H1 (cell line): ENCODE measurements around the gene MPPED1. TPM values are rescaled to one million over a fixed set of nuclear protein-coding genes. Genes with fewer than 3 reads are reported as not detected.

Experiments used
- CTCF ChIA-PET: fragments of 300-600 bp; sonication (Branson Sonifier 250); formaldehyde crosslinking; loops from one replicate; lab custom pipeline; 2021; ENCODE audit not compliant: partially characterized antibody; lab: Charles Lee
- POLR2A ChIA-PET: fragments of 300-600 bp; sonication (Branson Sonifier 250); formaldehyde crosslinking; loops from one replicate; lab custom pipeline; 2021; ENCODE audit warnings: inconsistent platforms; ENCODE audit not compliant: partially characterized antibody; lab: Charles Lee
- DNase-seq, 2 experiments: peaks; one replicate each; pipeline versions ENCODE4 v3.0.0 to v3.0.0-alpha.2; 2010 to 2022; ENCODE audit warnings: low spot score in 2 of 2, low read depth in 1 of 2, mixed read lengths in 1 of 2
- FAIRE-seq: peaks from 2 replicates; lab custom pipeline; 2011; peaks lifted over from hg19 to GRCh38; lab: Jason Lieb, UNC
- H2AFZ ChIP-seq: 2 replicates; pipeline ENCODE4 v1.8.1; 2012; ENCODE audit warnings: low read length, inconsistent platforms
- H2AK5ac ChIP-seq: 2 replicates; pipeline ENCODE4 v1.6.1; 2013; ENCODE audit warnings: low read depth, low read length
- H2BK120ac ChIP-seq: replicated peaks from 2 replicates; pipeline ENCODE3; 2013; ENCODE audit warnings: low read depth, low read length, inconsistent platforms
- H2BK12ac ChIP-seq: 2 replicates; pipeline ENCODE4 v1.6.1; 2013; ENCODE audit warnings: low read depth, low read length
- H2BK15ac ChIP-seq: 2 replicates; pipeline ENCODE4 v1.6.1; 2013; ENCODE audit warnings: low read length
- H2BK20ac ChIP-seq: 2 replicates; pipeline ENCODE4 v1.6.1; 2013; ENCODE audit warnings: low read length
- H2BK5ac ChIP-seq: 2 replicates; pipeline ENCODE4 v1.6.1; 2013; ENCODE audit warnings: low read depth, low read length
- H3K14ac ChIP-seq: 2 replicates; pipeline ENCODE4 v1.6.1; 2013; ENCODE audit warnings: inconsistent platforms; ENCODE audit not compliant: insufficient read length
- H3K18ac ChIP-seq: 2 replicates; pipeline ENCODE4 v1.6.1; 2013; ENCODE audit warnings: low read length; ENCODE audit errors: extremely low read depth
- H3K23ac ChIP-seq: 2 replicates; pipeline ENCODE4 v1.6.1; 2013; ENCODE audit warnings: inconsistent platforms; ENCODE audit not compliant: insufficient read length
- H3K23me2 ChIP-seq: 2 replicates; pipeline ENCODE4 v1.6.1; 2013; ENCODE audit warnings: low read depth, low read length
- H3K27ac ChIP-seq: 2 replicates; pipeline ENCODE4 v1.6.1; 2011; ENCODE audit warnings: low read depth, low read length, inconsistent platforms
- H3K27me3 ChIP-seq, 4 experiments: replicated peaks in 1 of 4; 1 replicate in 1 of 4; 2 replicates in 3 of 4; pipeline versions ENCODE4 v1.6.1 to v1.8.1; 2011 to 2013; ENCODE audit warnings: low read length in 3 of 4, mild to moderate bottlenecking in 3 of 4, inconsistent platforms in 2 of 4, mixed read lengths in 2 of 4, moderate library complexity in 1 of 4; ENCODE audit not compliant: control insufficient read depth in 3 of 4, insufficient read depth in 3 of 4; ENCODE audit errors: extremely low read depth in 1 of 4
- H3K36me3 ChIP-seq, 4 experiments: 2 replicates each; pipeline versions ENCODE4 v1.6.1 to v1.8.1; 2011 to 2013; ENCODE audit warnings: mild to moderate bottlenecking in 4 of 4, low read length in 3 of 4, moderate library complexity in 2 of 4, control low read depth in 1 of 4, inconsistent platforms in 1 of 4; ENCODE audit not compliant: insufficient read depth in 4 of 4, control insufficient read depth in 2 of 4
- H3K4ac ChIP-seq: replicated peaks from 2 replicates; pipeline ENCODE3; 2013; ENCODE audit warnings: low read length, low read depth, mixed read lengths, inconsistent platforms; ENCODE audit not compliant: insufficient read length
- H3K4me1 ChIP-seq, 4 experiments: replicated peaks in 1 of 4; 1 replicate in 1 of 4; 2 replicates in 3 of 4; pipeline versions ENCODE4 v1.6.1 to v1.8.1; 2011 to 2013; ENCODE audit warnings: low read length in 3 of 4, inconsistent platforms in 2 of 4, mixed read lengths in 1 of 4; ENCODE audit not compliant: insufficient read depth in 4 of 4, control insufficient read depth in 3 of 4
- H3K4me2 ChIP-seq, 2 experiments: 2 replicates each; pipeline versions ENCODE4 v1.6.1 to v1.8.1; 2011 to 2013; ENCODE audit warnings: low read depth in 2 of 2, low read length in 2 of 2, control low read depth in 1 of 2, inconsistent platforms in 1 of 2, mild to moderate bottlenecking in 1 of 2; ENCODE audit not compliant: insufficient read depth in 1 of 2
- H3K4me3 ChIP-seq, 4 experiments: fragments of 200-600, 300-600 bp in 1 of 4; sonication (generic), shearing (Covaris generic), sonication (Bioruptor Twin) in 1 of 4; 2 replicates each; pipeline versions ENCODE4 v1.5.1 to v1.8.1; 2011 to 2016; ENCODE audit warnings: low read length in 4 of 4, low read depth in 3 of 4, control low read depth in 2 of 4, inconsistent platforms in 2 of 4, mild to moderate bottlenecking in 2 of 4, mixed read lengths in 1 of 4, moderate library complexity in 1 of 4; ENCODE audit not compliant: insufficient read depth in 2 of 4; ENCODE audit errors: extremely low read depth in 1 of 4
- H3K56ac ChIP-seq: replicated peaks from 2 replicates; pipeline ENCODE3; 2013; ENCODE audit warnings: low read depth, mild to moderate bottlenecking, mixed read lengths, low read length, inconsistent platforms; ENCODE audit not compliant: insufficient read length
- H3K79me1 ChIP-seq: 2 replicates; pipeline ENCODE4 v1.6.1; 2013; ENCODE audit warnings: low read depth, low read length, control low read depth
- H3K79me2 ChIP-seq, 2 experiments: 2 replicates each; pipeline versions ENCODE4 v1.6.1 to v1.8.1; 2012 to 2013; ENCODE audit warnings: low read length in 2 of 2, mild to moderate bottlenecking in 2 of 2, inconsistent platforms in 1 of 2; ENCODE audit not compliant: insufficient read depth in 2 of 2, control insufficient read depth in 1 of 2
- H3K9ac ChIP-seq, 4 experiments: replicated peaks in 1 of 4; 1 replicate in 1 of 4; 2 replicates in 3 of 4; pipeline versions ENCODE4 v1.6.1 to v1.8.1; 2011 to 2013; ENCODE audit warnings: low read depth in 3 of 4, low read length in 3 of 4, control low read depth in 2 of 4, mild to moderate bottlenecking in 2 of 4, moderate library complexity in 2 of 4, inconsistent platforms in 1 of 4; ENCODE audit errors: extremely low read depth in 1 of 4
- H3K9me3 ChIP-seq, 2 experiments: 2 replicates each; pipeline versions ENCODE4 v1.6.1 to v1.8.1; 2012 to 2013; ENCODE audit warnings: mild to moderate bottlenecking in 2 of 2, moderate library complexity in 2 of 2, control low read depth in 1 of 2, inconsistent platforms in 1 of 2, low read depth in 1 of 2, low read length in 1 of 2, mixed read lengths in 1 of 2; ENCODE audit not compliant: insufficient read depth in 2 of 2
- H4K20me1 ChIP-seq, 2 experiments: replicated peaks in 1 of 2; 2 replicates each; pipeline versions ENCODE3 to v1.8.1; 2011 to 2013; ENCODE audit warnings: inconsistent platforms in 2 of 2, low read length in 2 of 2, mild to moderate bottlenecking in 1 of 2; ENCODE audit not compliant: insufficient read depth in 2 of 2, control insufficient read depth in 1 of 2
- H4K5ac ChIP-seq: 2 replicates; pipeline ENCODE4 v1.6.1; 2013; ENCODE audit warnings: low read length, low read depth, mixed read lengths, inconsistent platforms; ENCODE audit not compliant: insufficient read length
- H4K8ac ChIP-seq: 2 replicates; pipeline ENCODE4 v1.8.0; 2013; ENCODE audit warnings: mild to moderate bottlenecking, moderate library complexity, low read length, inconsistent platforms; ENCODE audit not compliant: insufficient read depth; ENCODE audit errors: extremely low read depth
- H4K91ac ChIP-seq: replicated peaks from 2 replicates; pipeline ENCODE3; 2013; ENCODE audit warnings: low read length, mixed read lengths, inconsistent platforms; ENCODE audit not compliant: insufficient read length
- RAD21 ChIP-seq, 2 experiments: IDR thresholded peaks in 1 of 2; conservative IDR thresholded peaks in 1 of 2; 2 replicates each; pipeline ENCODE4 v1.6.1; 2011; ENCODE audit warnings: low read depth in 2 of 2, low read length in 2 of 2, improper control_type of control experiment in 1 of 2, inconsistent platforms in 1 of 2, mild to moderate bottlenecking in 1 of 2, moderate library complexity in 1 of 2
- USF2 ChIP-seq: IDR thresholded peaks from 2 replicates; pipeline ENCODE4 v1.6.1; 2011; ENCODE audit warnings: low read length, improper control_type of control experiment
- WGBS, 2 experiments: shearing (Covaris generic) in 1 of 2; methylation state at CpG; one replicate each; pipeline versions ENCODE4 v1.1.6 to v1.1.7; 2013 to 2015; ENCODE audit warnings: low lambda C conversion rate in 2 of 2, mixed read lengths in 2 of 2, inconsistent platforms in 1 of 2, low coverage in 1 of 2, missing lambda C conversion rate in 1 of 2; ENCODE audit not compliant: insufficient replicate concordance in 2 of 2, insufficient coverage in 1 of 2, insufficient read length in 1 of 2; ENCODE audit errors: extremely low coverage in 1 of 2, missing lambda C conversion rate in 1 of 2; 5-methylcytosine and 5-hydroxymethylcytosine counted together
- polyA plus RNA-seq, 7 experiments: library from polyadenylated mRNA; depleted of rRNA in 3 of 7; stranded (reverse) in 5 of 7; unstranded in 2 of 7; fragments of >200 nt in 5 of 7; fragments of 200-250 nt in 2 of 7; gene quantifications; 1 replicate in 5 of 7; 2 replicates in 1 of 7; 4 replicates in 1 of 7; pipeline versions ENCODE4 v1.2.1 to v1.2.3, GENCODE V29; 2011 to 2013; ENCODE audit warnings: missing spikeins in 2 of 7, mixed read lengths in 2 of 7
- total RNA-seq: library from RNA; stranded (reverse); fragmentation: NEBNext Ultra II Directional; extraction: Animal tissue kit (Norgen Biotek cat#: 25700); gene quantifications from 2 replicates; pipeline ENCODE4 v1.2.1, GENCODE V29; 2021
- TF ChIP-seq, protein P1 (sequence below), 3 experiments: IDR thresholded peaks; 1 replicate in 2 of 3; 2 replicates in 1 of 3; pipeline versions ENCODE4 v1.5.1 to v1.6.1; 2011; ENCODE audit warnings: low read length in 3 of 3, mild to moderate bottlenecking in 3 of 3, inconsistent platforms in 2 of 3, low read depth in 1 of 3, moderate library complexity in 1 of 3; ENCODE audit not compliant: insufficient read depth in 1 of 3; ENCODE audit errors: control extremely low read depth in 1 of 3

The MPPED1 gene
- total and polyA plus RNA-seq, 2 of the 8 experiments (the other 6 are each of a cell fraction or from before 2014, with no cell fraction given), result 0.29 to 0.37 TPM

DNA sequence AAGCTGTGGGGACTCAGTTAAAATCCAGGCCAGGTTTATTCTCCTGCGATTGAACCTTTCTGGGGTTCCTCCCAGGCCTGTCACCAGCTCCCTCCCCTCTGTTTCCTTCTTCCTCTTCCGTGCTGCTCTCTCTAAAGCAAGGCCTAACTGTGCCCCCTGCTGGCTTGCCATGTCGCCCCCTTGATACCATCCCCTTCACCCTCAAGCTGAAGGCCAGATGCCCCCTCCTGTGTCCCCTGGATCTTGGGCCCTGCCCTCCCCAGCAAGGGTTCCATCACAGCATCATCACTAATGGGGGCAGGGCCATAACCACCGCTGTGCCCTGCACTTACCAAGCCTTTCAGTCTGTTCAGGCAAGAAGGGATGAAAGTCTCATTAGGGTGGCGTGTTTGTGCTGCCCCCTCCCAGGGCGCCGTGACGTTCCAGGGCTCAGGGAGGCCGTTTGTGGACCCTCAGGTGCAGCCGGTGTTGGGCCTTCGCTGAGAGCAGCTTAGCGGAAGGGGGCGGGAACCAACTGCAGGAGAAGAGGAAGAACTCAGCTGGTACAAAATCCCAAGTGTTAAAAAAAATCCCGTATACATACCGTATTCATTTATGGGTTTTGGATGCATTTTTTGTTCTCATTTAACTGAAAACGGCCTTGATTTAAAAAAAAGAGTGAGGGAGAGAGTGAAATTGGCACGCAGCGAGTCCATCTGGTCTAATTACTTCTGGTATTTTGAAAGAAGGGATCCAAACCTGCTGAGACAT, 69.9 kb downstream of the MPPED1 start:
- 75% methylated on average over 17 of the region's 18 CpGs; no CpG with 5 or more reads in 1 of the 2 experiments for WGBS, 2 experiments
- Histone ChIP-seq H4K91ac (no peak overlapping the region), H3K36me3 (no peaks in the 10 kb centered on the region), H3K4me1 (peaks cover 0 to 5% (median 1%) of the 10 kb centered on the region in 4 experiments; a peak in 2 of 7 replicates), H3K9me3 (no peaks in the 10 kb centered on the region), H3K18ac (no peak overlapping the region), H2BK120ac (no peak overlapping the region), H3K4me2 (no peak overlapping the region; a peak in 1 of 4 replicates), H2BK15ac (no peak overlapping the region), H3K4ac (no peak overlapping the region), H3K23ac (no peak overlapping the region), H3K79me2 (no peaks in the 10 kb centered on the region), H2BK20ac (no peak overlapping the region), H2BK12ac (no peak overlapping the region; the same call in 1 of the 2 replicates), H3K27me3 (no peaks in the 10 kb centered on the region), H4K8ac (no peak overlapping the region), H3K14ac (no peak overlapping the region), H2BK5ac (no peak overlapping the region), H3K9ac (no peak overlapping the region), H2AK5ac (no peak overlapping the region), H2AFZ (no peak overlapping the region; the same call in 1 of the 2 replicates), H3K79me1 (no peaks in the 10 kb centered on the region), H3K56ac (no peak overlapping the region), H3K27ac (no peak overlapping the region), H3K23me2 (peaks cover 4% of the 10 kb centered on the region; the same call in 1 of the 2 replicates), H4K5ac (no peak overlapping the region), H4K20me1 (peaks cover 0 to 6% of the 10 kb centered on the region in 2 experiments), H3K4me3 (no peak overlapping the region)
- TF ChIP-seq RAD21 (IDR thresholded peaks at IDR 0.05 in 1 of 2, conservative IDR thresholded peaks at IDR 0.05 in 1 of 2; ENCODE audit: low read depth in 2 of 2, low read length in 2 of 2) (peak; percentile 15 to 56; a peak in 3 of 4 replicates), USF2 (no peak)
- TF ChIP-seq, protein P1, sequence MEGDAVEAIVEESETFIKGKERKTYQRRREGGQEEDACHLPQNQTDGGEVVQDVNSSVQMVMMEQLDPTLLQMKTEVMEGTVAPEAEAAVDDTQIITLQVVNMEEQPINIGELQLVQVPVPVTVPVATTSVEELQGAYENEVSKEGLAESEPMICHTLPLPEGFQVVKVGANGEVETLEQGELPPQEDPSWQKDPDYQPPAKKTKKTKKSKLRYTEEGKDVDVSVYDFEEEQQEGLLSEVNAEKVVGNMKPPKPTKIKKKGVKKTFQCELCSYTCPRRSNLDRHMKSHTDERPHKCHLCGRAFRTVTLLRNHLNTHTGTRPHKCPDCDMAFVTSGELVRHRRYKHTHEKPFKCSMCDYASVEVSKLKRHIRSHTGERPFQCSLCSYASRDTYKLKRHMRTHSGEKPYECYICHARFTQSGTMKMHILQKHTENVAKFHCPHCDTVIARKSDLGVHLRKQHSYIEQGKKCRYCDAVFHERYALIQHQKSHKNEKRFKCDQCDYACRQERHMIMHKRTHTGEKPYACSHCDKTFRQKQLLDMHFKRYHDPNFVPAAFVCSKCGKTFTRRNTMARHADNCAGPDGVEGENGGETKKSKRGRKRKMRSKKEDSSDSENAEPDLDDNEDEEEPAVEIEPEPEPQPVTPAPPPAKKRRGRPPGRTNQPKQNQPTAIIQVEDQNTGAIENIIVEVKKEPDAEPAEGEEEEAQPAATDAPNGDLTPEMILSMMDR (IDR thresholded peaks at IDR 0.05; ENCODE audit: control extremely low read depth in 1 of 3, insufficient read depth in 1 of 3, low read depth in 1 of 3, low read length in 3 of 3), result peak; percentile 17 to 34 (median 29); a peak in 3 of 4 replicates
- ChIA-PET POLR2A (no interaction called here), CTCF (interaction anchor here (0.9 to 1.5 kb wide), 6 partner anchors 9 to 209 kb away, joined by 3 to 5 read pairs (median 3); no protein-coding TSS in a partner anchor)
- DNase-seq (no peak), FAIRE-seq (no peak)
